Activated naive CD4-positive, alpha-beta T cell treated with Interleukin-2 at 50 U/mL for 16 hours (primary cell): ENCODE data around the gene GTF2IRD1.
A peak's percentile ranks its signal among the peaks of the same experiment; 100 is the strongest.
"Not testable (repeated sequence)": the region's sequence is repeated elsewhere in the genome, so short reads cannot be mapped to it uniquely, and the experiment has no call there.

ENCODE experiments used
- DNase-seq: peaks from one replicate; pipeline ENCODE4 v3.0.0-alpha.2; 2020

GTF2IRD1 gene, protein sequence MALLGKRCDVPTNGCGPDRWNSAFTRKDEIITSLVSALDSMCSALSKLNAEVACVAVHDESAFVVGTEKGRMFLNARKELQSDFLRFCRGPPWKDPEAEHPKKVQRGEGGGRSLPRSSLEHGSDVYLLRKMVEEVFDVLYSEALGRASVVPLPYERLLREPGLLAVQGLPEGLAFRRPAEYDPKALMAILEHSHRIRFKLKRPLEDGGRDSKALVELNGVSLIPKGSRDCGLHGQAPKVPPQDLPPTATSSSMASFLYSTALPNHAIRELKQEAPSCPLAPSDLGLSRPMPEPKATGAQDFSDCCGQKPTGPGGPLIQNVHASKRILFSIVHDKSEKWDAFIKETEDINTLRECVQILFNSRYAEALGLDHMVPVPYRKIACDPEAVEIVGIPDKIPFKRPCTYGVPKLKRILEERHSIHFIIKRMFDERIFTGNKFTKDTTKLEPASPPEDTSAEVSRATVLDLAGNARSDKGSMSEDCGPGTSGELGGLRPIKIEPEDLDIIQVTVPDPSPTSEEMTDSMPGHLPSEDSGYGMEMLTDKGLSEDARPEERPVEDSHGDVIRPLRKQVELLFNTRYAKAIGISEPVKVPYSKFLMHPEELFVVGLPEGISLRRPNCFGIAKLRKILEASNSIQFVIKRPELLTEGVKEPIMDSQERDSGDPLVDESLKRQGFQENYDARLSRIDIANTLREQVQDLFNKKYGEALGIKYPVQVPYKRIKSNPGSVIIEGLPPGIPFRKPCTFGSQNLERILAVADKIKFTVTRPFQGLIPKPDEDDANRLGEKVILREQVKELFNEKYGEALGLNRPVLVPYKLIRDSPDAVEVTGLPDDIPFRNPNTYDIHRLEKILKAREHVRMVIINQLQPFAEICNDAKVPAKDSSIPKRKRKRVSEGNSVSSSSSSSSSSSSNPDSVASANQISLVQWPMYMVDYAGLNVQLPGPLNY

GRCh38 chr7:74453322-74454011, at the start of gene GTF2IRD1:
Gene GTF2IRD1, plus strand, starts transcription at chr7:74453906. Its CDS starts 54,175 bp downstream, at chr7:74508081.
- peak; percentile 54 for DNase-seq

GRCh38 chr7:74404388-74404700, 49.4 kb upstream of the GTF2IRD1 start:
- DNase-seq = no peak

DNA sequence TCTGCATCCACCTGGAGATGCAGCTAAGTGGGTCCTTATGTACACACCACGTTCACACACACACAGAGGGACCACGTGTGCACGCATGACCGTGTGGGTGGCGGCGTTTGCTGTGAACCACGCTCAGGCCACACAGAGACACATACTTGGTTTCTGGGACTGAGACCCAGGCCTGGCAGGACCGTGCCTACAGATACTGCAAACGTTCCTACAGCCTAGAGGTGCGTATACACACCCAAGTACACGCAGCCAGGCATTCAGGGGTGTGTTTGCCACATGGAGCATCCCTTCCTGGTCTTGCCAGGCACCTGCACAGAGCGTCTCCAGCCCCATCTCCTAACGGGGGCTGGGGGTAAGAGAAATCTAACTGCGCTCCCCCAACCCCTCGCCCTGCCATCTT, 49.0 kb upstream of the GTF2IRD1 start:
- no peak for DNase-seq

DNA sequence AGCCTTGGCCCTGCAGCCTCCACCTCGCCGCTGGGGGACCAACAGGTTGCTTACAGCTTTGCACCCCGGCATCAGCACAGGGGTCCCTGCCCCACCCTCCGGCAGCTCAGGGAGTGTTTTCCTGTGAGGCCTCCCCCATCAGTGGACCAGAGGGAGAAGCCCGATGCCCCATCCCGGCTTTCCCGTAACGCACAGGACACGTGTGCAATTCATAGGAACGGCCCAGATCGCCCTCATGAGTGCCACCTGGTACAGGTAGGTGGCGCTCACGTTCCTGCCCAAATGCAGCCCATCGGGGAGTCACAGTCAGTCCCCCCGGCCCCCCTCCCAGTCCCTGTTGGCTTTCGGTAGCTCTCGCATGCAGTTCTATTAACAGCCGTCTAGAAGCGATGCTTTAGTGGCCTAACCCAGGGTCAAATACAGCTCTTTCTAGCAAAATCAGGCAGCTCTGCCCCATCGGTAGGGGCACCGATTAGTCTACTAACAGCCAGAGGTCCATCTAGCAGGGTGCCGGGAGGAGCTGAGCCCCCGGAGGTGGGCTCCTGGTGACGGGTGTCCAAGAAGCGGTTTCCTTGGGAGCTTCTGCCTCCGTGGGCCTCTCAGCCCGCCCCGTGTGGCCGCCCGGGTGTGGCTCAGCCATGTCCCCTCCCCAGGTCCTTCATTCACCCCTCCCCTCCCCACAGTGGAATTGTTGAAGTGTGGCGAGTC, 48.4 kb upstream of the GTF2IRD1 start:
- DNase-seq = no peak

DNA sequence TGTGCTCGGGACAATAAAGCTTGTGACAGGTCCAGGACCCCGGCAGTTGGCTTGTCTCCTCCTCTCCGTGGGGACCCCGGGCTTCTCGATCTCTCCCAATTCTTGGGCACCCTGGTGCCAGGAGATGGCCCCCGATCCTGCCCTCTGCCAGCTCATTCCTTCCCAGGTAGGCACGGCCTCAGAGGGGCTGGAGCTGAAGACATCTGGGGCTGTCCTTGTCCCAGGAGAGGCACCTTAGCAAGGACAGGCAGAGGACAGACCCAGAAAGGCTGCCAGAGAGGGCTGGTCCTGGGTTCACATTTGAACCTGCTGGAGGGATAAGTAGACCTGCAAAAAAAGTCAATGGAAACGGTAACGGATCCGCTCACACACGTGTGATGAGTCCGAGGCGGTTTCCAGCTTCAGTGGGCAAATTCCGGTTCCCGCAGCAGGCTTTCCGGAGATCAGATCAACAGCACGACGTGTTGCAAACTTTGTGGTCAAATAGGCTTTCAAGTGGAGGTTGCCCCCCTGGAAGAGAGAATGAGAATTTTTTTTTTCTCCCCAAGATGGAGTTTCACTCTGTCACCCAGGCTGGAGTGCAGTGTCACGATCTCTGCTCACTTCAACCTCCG, 47.7 kb upstream of the GTF2IRD1 start:
- no peak for DNase-seq

- DNase-seq = no peak
Observed at GRCh38 chr7:74407958-74408357, 45.7 kb upstream of the GTF2IRD1 start.

DNA sequence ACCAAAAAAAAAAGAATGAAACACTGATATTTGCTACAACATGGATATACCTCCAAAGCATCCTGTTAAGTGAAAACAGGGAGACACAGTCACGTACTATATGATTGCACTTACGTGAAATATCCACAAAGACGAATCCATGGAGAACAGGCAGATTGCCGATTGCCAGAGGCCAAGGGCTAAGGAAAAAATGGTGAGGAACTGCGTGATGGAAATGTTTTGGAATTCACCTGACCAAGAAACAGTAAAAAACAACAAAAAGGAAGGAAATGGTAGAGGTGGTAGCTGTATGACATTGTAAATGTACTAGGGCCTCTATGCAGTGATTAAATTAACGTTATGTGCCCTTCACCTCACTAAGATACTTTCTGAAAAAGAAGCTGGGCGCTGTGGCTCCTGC, 44.1 kb upstream of the GTF2IRD1 start:
- DNase-seq = no peak

DNA sequence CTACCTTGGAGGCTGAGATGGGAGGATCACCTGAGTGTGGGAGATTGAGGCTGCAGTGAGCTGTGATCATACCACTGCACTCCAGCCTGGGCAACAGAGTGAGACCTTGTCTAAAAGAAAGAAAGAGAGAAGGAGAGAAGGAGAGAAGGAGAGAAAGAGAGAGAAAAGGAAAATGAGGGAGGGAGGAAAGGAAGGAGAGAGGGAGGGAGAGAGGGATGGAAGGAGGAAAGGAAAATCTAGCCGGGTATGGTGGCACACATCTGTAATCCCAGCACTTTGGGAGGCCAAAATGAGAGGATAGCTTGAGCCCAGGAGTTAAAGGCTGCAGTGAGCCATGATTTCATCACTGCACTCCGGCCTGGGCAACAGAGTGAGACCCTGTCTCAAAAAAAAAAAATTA, 42.9 kb upstream of the GTF2IRD1 start:
- no peak for DNase-seq

GRCh38 chr7:74411571-74411970, 42.1 kb upstream of the GTF2IRD1 start:
- not testable (repeated sequence) for DNase-seq

- DNase-seq = no peak
Observed at GRCh38 chr7:74412056-74412455, 41.6 kb upstream of the GTF2IRD1 start.

- no peak for DNase-seq
Observed at GRCh38 chr7:74412603-74413002, 41.1 kb upstream of the GTF2IRD1 start.

DNA sequence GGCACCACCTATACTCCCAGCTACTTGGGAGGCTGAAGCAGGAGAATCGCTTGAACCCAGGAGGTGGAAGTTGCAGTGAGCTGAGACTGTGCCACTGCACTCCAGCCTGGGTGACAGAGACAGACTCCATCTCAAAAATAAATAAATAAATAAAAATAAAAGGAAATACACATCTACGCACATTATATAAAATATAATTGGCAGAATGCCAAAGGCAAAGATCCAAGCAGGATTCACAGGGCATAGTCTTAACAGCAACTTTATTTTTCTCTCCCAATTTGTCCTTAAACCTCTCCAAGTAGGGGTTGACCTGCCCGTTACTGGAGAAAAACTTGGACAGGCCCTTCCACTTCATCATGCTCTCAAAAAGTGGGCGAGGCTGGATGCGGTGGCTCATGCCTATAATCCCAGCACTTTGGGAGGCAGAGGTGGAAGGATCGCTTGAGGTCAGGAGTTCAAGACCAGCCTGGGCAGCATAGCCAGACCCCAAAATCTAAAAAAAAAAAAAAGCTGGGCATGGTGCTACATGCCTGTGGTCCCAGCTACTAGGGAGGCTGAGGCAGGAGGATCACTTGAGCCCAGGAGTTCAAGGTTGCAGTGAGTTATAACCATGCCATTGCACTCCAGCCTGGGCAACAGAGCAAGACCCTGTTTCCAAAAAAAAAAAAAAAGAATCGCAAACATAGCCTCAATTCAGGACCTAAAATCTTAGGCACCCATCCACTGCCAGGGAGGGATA, 38.9 kb upstream of the GTF2IRD1 start:
- DNase-seq = not testable (repeated sequence)

- DNase-seq = peak; percentile 53
Observed at GRCh38 chr7:74417419-74417971, 36.2 kb upstream of the GTF2IRD1 start.

- no peak for DNase-seq
Observed at GRCh38 chr7:74418076-74418475, 35.6 kb upstream of the GTF2IRD1 start.

DNA sequence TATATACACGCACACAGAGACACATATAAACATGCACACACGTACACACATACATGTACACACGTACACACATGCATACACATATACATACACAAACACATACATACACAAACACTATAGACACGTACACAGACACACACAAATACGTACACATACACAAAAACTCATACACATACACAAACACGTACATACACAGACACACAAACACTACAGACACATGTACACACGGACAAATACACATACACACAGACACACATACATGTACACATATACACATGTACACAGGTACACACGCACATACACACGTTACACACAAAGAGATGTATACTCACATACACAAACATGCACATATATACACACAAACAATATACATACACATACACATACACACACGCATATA, 35.2 kb upstream of the GTF2IRD1 start:
- no peak for DNase-seq

DNA sequence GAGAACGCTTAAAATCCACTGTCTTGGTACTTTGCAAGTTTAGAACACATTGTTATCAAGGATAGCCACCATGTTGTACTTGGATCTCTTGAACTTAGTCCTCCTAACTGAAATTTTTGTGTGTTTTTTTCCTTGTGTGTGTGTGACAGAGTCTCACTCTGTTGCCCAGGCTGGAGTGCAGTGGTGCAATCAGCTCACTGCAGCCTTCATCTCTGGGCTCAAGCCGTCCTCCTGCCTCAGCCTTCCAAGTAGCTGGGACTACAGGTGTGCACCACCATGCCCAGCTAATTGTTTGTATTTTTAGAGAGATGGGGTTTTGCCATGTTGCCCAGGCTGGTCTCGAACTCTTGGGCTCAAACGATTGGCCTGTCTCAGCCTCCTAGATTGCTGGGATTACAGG, 34.5 kb upstream of the GTF2IRD1 start:
- not testable (repeated sequence) for DNase-seq

- no peak for DNase-seq
Observed at GRCh38 chr7:74420006-74420405, 33.7 kb upstream of the GTF2IRD1 start.

DNA sequence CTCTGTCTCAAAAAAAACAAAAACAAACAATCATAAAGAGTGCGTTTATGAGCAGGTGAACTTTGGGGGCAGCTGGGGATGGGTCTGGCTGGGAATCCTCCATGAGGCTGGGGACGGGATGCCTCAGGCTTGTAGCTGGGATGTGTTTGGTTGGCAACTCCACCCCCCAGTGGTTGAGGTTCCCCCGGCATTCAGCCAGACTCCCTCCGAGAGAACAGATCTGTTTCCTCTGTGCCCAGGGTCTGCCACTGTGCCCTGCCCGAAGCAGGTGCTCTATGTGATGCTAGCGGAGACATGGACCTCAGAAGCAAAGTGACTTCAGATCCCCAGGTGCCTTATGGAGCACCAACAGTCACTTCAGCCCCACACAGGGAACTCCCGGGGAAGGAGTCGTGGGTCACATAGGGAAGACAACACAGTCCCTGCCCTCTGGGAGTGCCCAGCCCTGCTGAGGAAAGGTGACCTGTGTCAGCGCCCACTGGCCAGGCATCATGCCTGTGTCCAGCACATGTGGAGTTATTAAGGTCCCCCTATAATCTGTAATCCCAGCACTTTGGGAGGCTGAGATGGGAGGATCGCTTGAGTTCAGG, 29.3 kb upstream of the GTF2IRD1 start:
- no peak for DNase-seq

DNA sequence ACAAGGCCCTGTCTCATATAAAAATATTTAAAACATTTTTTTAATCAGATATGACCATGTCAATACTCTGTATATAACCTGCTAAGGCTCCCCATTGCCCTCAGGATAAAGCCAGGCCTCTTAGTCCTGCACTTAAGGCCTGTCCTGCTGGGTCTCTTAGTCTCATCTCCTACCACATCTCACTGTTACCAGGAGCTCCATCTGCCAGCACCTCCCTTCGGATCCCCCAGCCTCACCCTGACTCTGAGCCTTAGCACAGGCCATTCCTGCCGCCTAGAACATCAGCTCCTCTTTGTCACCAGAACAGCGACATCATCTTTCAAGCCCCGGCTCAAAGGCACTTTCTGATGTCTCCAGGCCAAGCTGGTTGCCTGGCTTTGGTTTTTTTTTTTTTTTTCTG, 25.7 kb upstream of the GTF2IRD1 start:
- DNase-seq = no peak

GRCh38 chr7:74429153-74429747, 24.5 kb upstream of the GTF2IRD1 start:
- DNase-seq = no peak
